Activated naive CD4-positive, alpha-beta T cell treated with anti-CD3 and anti-CD28 coated beads, Interleukin-2, amount 50 U/mL, for 16 hours (primary cell): ENCODE data around the gene IFT57.
"Not testable (repeated sequence)": the region's sequence is repeated elsewhere in the genome, so short reads cannot be mapped to it uniquely, and the experiment has no call there.

Experiments
- DNase-seq: peaks from one replicate; pipeline ENCODE4 v3.0.0-alpha.2; 2020

IFT57 gene

DNA sequence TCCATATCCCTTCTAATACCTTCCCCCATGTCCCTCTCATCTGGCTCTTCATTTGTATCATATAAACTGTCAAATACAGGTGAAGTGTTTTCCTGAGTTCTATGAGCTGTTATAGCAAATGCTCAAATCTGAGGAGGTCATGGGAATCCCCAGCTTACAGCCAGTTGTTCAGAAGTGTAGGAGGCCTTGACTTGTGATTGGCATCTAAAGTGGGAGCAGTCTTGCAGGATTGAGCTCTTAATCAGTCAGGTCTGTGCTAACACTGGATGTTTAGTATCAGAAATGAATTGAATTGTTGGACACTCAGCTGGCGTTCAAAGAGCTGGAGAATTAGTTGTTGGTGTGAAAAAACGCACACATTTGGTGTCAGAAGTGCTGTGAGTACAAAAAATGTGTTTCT is 65.0 kb downstream of the IFT57 start:
- no peak for DNase-seq

- DNase-seq: no peak
Measured at GRCh38 chr3:108156312-108156853, 65.8 kb downstream of the IFT57 start.

GRCh38 chr3:108155642-108156041 is 66.6 kb downstream of the IFT57 start:
- DNase-seq: not testable (repeated sequence)

- DNase-seq: peak; percentile 59
Measured at GRCh38 chr3:108153451-108153981, 68.7 kb downstream of the IFT57 start.

- no peak for DNase-seq
Measured at GRCh38 chr3:108152274-108152673, 70.0 kb downstream of the IFT57 start.

GRCh38 chr3:108150200-108150599 is 72.0 kb downstream of the IFT57 start:
- no peak for DNase-seq

DNA sequence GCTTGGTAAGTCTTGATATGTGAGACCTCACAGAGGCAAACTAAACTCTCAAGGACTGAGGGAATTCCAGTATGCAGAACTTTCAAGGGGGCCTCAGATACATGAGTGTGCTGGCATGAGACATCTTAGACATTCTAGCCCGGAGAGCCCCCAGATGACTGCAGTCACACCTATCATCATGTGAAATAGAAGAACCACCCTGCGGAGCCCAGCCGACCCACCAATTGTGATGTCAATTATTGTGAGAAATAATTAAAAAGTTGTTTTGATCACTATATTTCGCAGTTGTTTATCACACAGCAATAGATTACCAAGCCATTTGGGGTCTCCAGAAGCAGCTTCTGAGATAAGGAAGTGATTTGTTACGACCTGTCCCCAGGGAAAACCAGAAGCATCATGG is 76.1 kb downstream of the IFT57 start:
- DNase-seq: no peak

DNA sequence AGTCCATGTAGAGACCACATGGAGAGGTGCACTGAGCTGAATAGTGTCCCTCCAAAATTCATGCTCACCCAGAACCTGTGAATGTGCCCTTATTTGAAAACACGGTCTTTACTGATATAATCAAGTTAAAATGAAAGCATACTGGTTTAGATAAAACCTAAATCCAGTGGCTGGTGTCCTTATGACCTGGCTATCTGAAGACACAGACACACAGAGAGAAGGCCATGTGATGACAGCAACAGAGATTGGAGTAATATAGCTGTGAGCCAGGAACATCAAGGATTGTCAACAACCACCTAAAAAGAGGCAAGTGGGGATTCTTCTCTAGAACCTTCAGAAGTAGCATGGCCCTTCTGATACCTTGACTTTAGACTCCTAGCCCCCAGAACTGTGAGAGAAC is 76.6 kb downstream of the IFT57 start:
- no peak for DNase-seq

- DNase-seq: no peak
Measured at GRCh38 chr3:108137460-108137814, 84.8 kb downstream of the IFT57 start.

DNA sequence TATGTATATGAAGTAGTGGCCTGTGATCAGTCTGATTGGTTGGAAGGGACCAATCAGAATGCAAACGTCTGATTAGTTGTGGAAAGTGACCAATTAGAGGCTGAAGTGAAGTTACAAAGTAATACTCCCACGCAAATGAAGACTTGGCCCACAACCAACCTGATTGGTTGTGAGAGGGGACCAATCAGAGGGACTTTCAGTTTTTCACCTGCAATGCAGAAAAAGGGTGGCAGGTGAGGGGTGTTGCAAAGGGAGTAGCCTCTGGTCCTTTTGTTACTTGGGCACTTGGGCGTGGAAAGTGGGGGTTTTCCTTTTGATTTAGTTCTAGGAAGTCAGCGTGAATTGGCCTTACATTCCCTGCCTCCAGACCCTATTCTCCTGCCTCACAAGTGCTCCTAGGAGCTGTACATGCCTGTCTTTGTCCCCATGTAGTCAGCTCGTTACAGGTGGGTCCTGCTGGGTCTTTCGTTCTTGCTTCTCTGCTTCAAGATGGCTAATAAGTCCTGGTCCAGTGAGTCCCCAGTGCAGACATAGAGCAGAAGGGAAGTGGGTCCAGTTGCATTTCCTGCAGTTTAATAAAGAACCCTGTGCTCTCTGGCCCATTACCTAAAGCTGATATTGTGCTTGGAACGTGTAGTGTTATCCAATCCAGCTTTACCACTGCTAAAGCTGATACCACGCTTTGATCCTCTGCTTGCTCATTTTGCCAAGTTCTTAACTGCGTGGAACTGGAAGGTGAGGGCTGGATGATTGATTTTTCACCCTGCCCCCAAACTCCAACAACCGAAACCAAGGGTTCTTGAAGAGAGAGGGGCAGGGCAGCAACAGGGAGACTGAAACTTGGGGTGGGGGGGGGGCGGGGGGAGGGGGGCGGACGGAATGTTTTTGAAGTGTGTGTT is 85.4 kb downstream of the IFT57 start:
- DNase-seq: no peak

DNA sequence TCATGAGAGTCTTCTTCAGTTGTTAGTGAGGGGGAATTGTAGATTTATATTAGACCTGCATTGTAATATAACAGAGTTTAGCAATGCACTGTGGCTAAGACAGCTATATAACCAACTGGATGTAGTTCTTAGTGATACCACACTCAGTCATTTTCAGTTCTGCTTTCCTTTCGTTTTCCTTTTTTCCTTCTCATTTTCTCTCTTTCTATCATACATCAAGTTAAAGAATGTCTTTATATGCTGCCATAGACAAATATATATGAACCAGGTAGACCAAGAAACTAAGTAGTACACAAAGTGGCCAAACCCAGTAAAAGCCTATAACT is 87.7 kb downstream of the IFT57 start:
- no peak for DNase-seq

- DNase-seq: no peak
Measured at GRCh38 chr3:108133858-108134554, 88.2 kb downstream of the IFT57 start.

- no peak for DNase-seq
Measured at GRCh38 chr3:108133048-108133369, 89.2 kb downstream of the IFT57 start.

DNA sequence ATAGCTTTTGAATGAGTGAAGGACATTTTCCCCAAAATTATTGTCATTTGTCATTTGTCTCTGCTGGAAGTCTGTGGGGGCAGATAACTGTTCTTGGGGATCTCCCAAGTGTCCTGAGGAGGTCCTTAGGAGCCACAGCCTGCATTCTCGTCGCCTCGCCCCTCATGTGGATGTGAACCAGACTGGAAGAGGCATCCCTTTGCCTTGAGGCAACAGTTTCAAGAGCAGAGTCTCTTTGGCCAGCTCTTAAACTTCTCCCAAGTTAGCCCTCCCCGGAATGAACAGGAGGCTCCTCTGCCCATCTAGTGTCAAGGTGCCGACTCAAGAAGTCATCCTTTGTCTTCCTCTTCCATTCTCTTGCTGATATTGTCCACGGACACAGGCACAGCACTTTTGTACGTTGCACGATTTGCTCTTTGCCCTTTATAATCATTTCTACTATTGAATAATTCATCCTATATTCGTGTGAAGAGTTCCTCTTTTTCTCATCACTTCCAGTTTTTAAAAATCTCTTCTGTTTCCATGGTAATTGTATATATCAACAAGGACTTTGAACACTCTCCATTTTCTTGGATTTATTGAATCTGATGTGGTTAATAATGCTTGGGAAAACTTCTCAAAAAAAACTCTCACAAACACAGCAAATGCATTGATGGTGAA is 90.6 kb downstream of the IFT57 start:
- no peak for DNase-seq

GRCh38 chr3:108130701-108131474 is 91.3 kb downstream of the IFT57 start:
- no peak for DNase-seq

DNA sequence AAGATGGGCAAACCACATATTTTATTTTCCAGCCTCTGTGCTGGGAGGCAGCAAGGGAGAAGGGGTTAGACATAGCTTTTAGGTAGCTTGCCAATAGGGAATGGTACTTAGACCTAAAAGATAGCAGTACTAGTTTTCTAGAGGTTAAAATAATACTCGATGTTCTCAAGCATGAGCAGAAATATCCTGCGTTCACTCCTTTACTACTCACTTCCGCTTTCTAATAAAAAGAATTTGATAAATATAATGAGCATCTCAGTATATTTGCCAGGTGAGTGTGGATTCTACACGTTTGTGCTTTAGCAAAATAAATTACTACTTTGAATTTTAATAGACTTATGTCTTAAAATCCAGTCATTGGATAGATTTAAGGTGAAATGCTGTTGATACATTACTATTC is 92.0 kb downstream of the IFT57 start:
- DNase-seq: no peak

DNA sequence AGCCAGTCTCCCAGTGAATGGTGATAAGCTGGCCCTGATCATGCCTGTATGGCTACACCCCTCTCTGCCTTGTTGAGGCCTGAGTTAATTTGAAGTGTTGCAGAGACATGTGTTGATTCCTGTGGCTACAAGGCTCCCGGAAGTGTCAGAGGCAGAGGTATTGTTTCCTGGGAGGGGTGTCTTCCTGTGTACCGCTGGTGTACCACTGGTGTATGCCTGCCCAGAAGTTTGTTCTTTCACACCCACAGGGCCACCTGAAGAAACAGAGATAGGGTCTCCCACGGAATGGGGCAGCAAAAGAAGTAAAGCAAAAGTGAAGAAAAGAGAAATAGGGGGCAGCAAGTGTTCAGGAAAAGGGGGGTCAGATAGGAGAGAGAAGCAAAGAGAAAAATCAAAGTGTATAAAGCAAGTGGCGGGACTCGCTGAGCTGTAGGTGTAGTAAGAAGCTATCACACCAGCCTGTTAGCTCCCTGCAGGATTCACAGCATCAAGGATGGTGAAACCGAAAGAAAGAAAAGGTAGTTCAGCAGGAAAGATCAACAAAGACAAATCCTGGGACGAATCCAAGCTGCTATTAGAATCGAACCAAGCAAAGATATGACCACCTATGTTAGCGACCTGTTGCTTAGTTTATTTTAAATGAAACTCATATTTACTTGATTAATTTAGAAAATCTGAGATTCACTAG is 94.8 kb downstream of the IFT57 start:
- DNase-seq: peak; percentile 44

DNA sequence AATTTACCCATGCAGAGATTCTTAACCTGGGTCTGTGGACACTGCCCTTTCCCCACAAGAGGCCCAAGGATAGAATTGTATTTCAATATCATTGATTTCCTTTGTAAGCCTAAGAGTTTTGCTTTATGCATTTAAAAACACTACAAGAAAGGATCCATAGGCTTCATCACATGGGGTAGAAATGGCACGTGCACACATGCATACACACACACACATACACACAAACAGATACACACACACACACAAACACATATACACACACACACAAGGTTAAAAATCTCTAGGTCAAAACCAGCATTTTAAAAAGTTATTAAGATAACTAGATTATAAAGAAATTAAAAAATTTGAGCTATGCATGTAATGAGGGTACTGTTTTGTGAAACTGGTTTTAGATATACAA is 95.9 kb downstream of the IFT57 start:
- no peak for DNase-seq

DNA sequence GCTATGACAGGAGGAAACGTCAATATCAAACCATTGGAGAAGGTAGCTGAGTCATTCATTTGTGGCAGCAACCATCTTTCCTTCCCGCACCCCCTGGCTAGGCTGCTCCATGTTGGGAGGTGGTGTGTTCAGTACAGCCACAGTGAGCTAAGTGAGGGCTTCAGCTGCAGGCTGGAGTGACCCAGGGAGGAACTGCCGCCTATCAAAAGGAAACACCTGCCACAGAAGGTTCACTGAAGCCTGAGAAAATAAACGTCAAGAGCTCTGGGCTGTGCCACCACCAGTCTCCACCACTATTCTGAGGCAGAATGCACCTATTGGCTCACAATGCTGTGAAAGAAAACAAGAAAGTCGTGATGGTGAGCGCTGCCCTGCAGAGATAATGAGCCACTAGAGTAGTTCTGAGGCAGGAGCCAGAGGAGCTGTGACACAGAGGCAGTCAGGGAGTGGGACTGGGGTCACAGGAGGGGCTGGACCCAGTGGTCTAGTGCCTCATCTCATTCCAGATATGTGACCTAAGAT is 96.6 kb downstream of the IFT57 start:
- DNase-seq: peak; percentile 56

GRCh38 chr3:108125153-108125543 is 97.1 kb downstream of the IFT57 start:
- DNase-seq: no peak

- DNase-seq: peak; percentile 73
Measured at GRCh38 chr3:108124337-108125152, 97.7 kb downstream of the IFT57 start.
